IPS-15b (cell line): ENCODE results near the gene MUC5B.

ENCODE experiments used
- H3K27me3 ChIP-seq: one replicate; pipeline ENCODE4 v1.6.1; 2013; ENCODE audit warnings: low read length; ENCODE audit not compliant: control insufficient read depth, insufficient read depth
- H3K36me3 ChIP-seq: one replicate; pipeline ENCODE4 v1.6.1; 2013; ENCODE audit warnings: low read length; ENCODE audit not compliant: control insufficient read depth, insufficient read depth
- H3K4me1 ChIP-seq: one replicate; pipeline ENCODE4 v1.6.1; 2013; ENCODE audit warnings: mild to moderate bottlenecking, low read length; ENCODE audit not compliant: control insufficient read depth, insufficient read depth
- H3K4me3 ChIP-seq: one replicate; pipeline ENCODE4 v1.5.1; 2013; ENCODE audit warnings: low read depth, low read length
- H3K9ac ChIP-seq: one replicate; pipeline ENCODE4 v1.6.1; 2013; ENCODE audit warnings: low read depth, mild to moderate bottlenecking, low read length
- H3K9me3 ChIP-seq: one replicate; pipeline ENCODE4 v1.6.1; 2013; ENCODE audit warnings: mild to moderate bottlenecking, low read length; ENCODE audit not compliant: control insufficient read depth, insufficient read depth

The MUC5B gene

DNA sequence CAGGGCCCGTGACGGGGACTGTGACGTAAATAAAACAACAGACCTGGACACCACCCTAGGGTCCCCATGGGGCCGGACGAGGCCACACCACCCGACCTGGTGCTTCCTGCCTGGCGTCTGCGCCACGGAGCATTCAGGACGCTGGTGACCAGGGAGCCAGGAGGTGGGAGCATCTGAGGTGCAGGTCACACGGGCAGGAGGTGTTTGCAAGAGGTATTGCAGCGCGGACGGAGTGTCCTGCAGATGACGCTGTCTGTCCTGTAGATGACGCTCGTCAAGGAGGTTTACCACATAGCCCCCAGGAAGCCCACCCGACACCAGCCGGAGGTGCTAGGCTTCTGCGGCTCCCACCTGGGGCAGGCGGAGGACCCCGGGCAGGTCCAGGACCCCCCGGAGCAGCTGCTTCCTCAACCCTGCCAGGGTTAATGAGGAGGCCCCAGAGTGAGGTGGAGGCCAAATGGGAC lies 986 bp upstream of the MUC5B start:
- Histone ChIP-seq H3K9me3 (no peaks in the 10 kb centered on the region), H3K4me1 (no peaks in the 10 kb centered on the region), H3K27me3 (no peaks in the 10 kb centered on the region), H3K36me3 (peaks cover 3% of the 10 kb centered on the region), H3K4me3 (no peak overlapping the region), H3K9ac (no peak overlapping the region)

- H3K4me1 ChIP-seq = no peaks in the 10 kb centered on the region
- H3K9ac ChIP-seq = no peak overlapping the region
- H3K4me3 ChIP-seq = no peak overlapping the region
- no peaks in the 10 kb centered on the region for H3K27me3 ChIP-seq
- peaks cover 3% of the 10 kb centered on the region for H3K36me3 ChIP-seq
- H3K9me3 ChIP-seq = no peaks in the 10 kb centered on the region
Measured at GRCh38 chr11:1223346-1224110, 662 bp downstream of the MUC5B start.

DNA sequence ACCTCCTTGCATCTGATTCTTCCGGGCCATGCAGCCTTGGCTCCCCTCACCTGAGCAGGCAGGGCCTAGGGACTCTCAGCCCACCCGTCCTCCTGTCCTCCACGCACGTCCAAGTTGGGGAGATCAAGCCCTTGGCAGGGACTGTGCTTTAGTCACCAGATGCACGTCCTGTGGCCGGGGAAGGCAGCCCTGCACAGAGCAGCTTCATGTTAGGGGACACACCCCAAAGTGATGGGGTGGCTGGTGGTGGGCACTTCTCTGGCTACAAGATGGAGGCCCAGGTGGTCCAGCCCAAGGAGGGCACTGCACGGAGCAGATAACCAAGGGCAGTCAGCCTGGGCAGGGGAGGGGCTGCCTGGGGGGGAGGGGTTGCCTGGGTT lies 1.2 kb downstream of the MUC5B start:
- H3K36me3 ChIP-seq = peaks cover 3% of the 10 kb centered on the region
- no peaks in the 10 kb centered on the region for H3K9me3 ChIP-seq
- H3K27me3 ChIP-seq = no peaks in the 10 kb centered on the region
- H3K4me1 ChIP-seq = no peaks in the 10 kb centered on the region
- H3K9ac ChIP-seq = no peak overlapping the region
- no peak overlapping the region for H3K4me3 ChIP-seq

DNA sequence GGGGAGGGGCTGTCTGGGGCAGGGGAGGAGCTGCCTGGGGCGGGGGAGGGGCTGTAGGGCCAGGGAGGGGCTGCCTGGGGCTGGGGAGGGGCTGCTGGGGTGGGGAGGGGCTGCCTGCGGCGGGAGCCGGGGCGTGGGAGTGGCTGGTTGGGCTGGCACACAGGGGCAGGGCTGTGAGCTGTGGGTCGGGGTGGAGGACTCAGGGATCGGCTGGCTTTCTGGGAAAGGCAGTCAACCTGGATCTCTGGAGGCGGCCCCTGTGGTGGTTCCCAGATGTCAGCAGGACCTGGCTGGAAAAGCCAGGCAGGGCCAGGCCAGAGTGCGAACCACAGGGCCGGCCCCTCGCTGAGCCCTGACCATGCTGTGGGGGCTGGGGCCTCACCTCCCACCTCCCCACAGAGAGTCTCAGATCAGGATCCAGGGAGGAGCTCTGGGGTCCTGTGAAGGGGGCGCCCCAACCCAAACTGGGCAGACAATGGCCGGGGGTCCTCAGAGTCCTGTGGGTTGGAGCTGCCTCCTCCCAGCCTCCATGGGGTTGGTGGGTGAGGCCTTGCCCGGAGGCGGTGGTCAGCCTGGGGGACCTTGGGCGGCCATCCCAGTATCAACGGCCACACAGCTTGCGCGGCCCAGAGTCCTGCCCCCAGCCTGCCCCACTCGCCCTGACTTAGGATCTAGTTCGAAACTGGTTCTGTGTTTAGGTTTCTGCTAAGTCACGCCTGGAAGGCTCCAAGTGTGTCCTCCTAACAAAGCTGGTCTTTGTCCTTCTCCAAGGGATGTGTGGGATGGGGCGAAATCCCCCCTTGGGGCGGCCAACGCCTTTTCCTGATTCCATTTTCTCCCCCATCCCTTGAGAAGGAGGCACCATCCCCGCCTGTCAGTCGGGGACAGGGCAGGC lies 1.9 kb downstream of the MUC5B start:
- no peaks in the 10 kb centered on the region for H3K27me3 ChIP-seq
- peaks cover 3% of the 10 kb centered on the region for H3K36me3 ChIP-seq
- no peaks in the 10 kb centered on the region for H3K9me3 ChIP-seq
- no peaks in the 10 kb centered on the region for H3K4me1 ChIP-seq
- H3K9ac ChIP-seq = no peak overlapping the region
- H3K4me3 ChIP-seq = no peak overlapping the region

GRCh38 chr11:1225386-1226225 lies 2.7 kb downstream of the MUC5B start:
- no peaks in the 10 kb centered on the region for H3K4me1 ChIP-seq
- no peaks in the 10 kb centered on the region for H3K27me3 ChIP-seq
- H3K9ac ChIP-seq = no peak overlapping the region
- H3K36me3 ChIP-seq = peaks cover 3% of the 10 kb centered on the region
- H3K4me3 ChIP-seq = no peak overlapping the region
- no peaks in the 10 kb centered on the region for H3K9me3 ChIP-seq

DNA sequence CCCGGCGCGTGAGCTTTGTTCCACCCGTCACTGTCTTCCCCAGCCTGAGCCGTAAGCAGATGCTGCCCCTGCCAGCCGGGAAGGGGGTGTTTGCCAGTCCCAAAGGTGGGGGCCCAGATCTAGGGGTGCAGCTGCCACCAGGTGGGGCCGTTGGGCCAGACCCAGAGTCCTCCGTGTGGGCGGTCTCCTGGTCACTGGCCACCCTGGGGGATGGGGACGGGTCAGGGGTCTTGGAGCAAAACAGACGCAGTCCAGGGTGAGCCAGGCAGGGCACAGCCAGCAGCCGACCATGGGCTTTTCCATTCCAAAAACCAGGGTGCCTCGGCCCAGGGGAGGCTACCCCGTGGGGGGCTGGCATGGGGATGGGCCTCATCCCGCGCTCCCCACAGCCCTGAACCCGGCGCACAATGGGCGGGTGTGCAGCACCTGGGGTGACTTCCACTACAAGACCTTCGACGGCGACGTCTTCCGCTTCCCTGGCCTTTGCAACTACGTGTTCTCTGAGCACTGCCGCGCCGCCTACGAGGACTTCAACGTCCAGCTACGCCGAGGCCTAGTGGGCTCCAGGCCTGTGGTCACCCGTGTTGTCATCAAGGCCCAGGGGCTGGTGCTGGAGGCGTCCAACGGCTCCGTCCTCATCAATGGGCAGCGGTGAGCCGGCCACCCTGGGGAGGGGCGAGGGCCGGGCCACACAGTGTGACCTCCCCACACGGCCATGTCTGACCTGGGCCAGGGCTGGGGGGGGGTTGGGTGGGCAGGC lies 3.5 kb downstream of the MUC5B start:
- H3K9ac ChIP-seq = no peak overlapping the region
- H3K4me3 ChIP-seq = no peak overlapping the region
- H3K9me3 ChIP-seq = no peaks in the 10 kb centered on the region
- H3K4me1 ChIP-seq = no peaks in the 10 kb centered on the region
- H3K36me3 ChIP-seq = peaks cover 3% of the 10 kb centered on the region
- no peaks in the 10 kb centered on the region for H3K27me3 ChIP-seq

- H3K4me3 ChIP-seq = no peak overlapping the region
- no peaks in the 10 kb centered on the region for H3K9me3 ChIP-seq
- peaks cover 3% of the 10 kb centered on the region for H3K36me3 ChIP-seq
- H3K4me1 ChIP-seq = no peaks in the 10 kb centered on the region
- H3K27me3 ChIP-seq = no peaks in the 10 kb centered on the region
- H3K9ac ChIP-seq = no peak overlapping the region
Measured at GRCh38 chr11:1226986-1227550, 4.2 kb downstream of the MUC5B start.

DNA sequence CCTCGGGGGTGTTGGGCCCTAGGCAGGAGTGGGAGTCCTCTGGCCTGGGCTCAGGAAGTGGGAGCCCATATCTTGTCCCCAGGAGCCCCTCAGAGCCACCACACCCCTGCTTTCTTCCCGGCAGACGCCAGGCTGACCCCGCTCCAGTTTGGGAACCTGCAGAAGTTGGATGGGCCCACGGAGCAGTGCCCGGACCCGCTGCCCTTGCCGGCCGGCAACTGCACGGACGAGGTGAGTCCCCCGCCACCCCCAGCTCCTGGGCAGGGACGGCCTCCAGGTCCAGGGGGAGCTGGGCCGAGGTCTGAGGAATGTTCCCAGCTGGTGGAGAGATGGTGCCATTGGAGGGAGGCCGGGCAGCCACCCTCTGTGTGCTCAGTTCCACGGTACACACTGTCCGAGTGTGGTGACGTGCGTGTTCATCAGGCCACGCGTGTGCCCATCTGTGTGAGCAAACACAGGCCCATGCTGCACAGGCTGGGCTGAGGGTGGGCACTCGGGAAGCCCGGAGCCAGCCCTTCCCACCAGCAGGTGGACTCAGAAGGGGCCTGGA lies 4.8 kb downstream of the MUC5B start:
- H3K9ac ChIP-seq = no peak overlapping the region
- H3K4me3 ChIP-seq = no peak overlapping the region
- H3K27me3 ChIP-seq = no peaks in the 10 kb centered on the region
- H3K36me3 ChIP-seq = peaks cover 3% of the 10 kb centered on the region
- H3K9me3 ChIP-seq = no peaks in the 10 kb centered on the region
- no peaks in the 10 kb centered on the region for H3K4me1 ChIP-seq

DNA sequence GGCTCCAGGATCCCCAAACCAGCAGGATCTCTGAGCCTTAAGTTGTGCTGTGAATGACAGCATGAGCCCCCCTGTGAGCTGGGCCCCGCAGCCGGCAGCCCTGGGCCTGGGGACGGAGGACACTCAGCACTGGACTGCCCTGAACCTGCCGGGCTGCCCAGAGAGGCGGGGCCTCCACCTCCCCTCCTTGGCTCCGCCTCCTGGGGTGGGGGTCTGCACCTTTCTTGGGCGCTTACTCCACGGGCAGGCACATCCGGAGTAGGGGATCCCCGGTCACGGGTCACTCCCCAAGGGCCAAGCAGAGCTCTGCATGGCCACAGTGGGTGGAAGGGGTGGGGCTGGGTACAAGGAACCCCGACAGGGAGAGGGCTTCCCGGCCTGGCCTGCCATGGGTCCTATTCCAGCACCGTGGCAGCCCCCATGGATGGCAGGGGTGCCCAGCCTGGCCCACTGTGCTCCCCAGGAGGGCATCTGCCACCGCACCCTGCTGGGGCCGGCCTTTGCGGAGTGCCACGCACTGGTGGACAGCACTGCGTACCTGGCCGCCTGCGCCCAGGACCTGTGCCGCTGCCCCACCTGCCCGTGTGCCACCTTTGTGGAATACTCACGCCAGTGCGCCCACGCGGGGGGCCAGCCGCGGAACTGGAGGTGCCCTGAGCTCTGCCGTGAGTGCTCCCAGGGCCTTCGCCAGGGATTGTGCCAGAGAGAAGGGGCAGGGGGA lies 5.4 kb downstream of the MUC5B start:
- Histone ChIP-seq H3K9ac (no peak overlapping the region), H3K36me3 (peaks cover 3% of the 10 kb centered on the region), H3K27me3 (no peaks in the 10 kb centered on the region)

DNA sequence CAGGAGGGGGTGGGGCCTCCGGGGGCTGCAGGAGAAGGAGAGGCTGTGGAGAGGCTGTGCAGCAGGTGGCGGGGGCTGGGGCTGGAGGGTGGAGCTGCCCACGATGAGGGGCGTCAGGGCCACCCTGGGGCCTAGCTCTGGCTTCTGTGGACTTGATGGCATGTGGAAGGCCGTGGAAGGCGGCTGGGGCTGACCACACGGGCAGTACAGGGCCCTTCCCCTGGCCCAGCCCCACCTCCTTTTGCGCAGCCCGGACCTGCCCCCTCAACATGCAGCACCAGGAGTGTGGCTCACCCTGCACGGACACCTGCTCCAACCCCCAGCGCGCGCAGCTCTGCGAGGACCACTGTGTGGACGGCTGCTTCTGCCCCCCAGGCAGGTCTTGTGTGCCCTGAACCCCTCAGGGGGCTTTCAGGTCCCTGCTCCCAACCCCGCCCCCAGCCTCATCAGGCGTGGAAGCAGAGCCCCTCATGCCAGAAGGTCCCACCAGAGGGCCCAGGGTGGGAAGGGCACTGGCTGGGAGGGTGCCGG lies 6.1 kb downstream of the MUC5B start:
- no peaks in the 10 kb centered on the region for H3K9me3 ChIP-seq

More for the DNA sequence above, 5.4 kb downstream of the MUC5B start:
- no peak overlapping the region for H3K4me3 ChIP-seq
- no peaks in the 10 kb centered on the region for H3K9me3 ChIP-seq
- no peaks in the 10 kb centered on the region for H3K4me1 ChIP-seq

More for the DNA sequence above, 6.1 kb downstream of the MUC5B start:
- Histone ChIP-seq H3K4me1 (no peaks in the 10 kb centered on the region), H3K4me3 (no peak overlapping the region), H3K9ac (no peak overlapping the region), H3K36me3 (peaks cover 3% of the 10 kb centered on the region), H3K27me3 (no peaks in the 10 kb centered on the region)
